Breast epithelium (tissue), 4 donors: ENCODE measurements around the gene WDR37. TPM values are rescaled to one million over a fixed set of nuclear protein-coding genes. Genes with fewer than 3 reads are reported as not detected.

Experiments
- DNase-seq, 2 donors: peaks; one replicate each; pipeline ENCODE4 v3.0.0-alpha.2; 2019; ENCODE audit warnings: low spot score in 2 of 2
- H3K27ac ChIP-seq, 2 donors: fragments of 200-600 bp; sonication (generic) in 1 of 2; one replicate each; pipeline ENCODE4 v1.5.1; 2016 to 2019; ENCODE audit warnings: mild to moderate bottlenecking in 1 of 2
- H3K27me3 ChIP-seq, 2 donors: fragments of 200-600 bp; sonication (generic) in 1 of 2; one replicate each; pipeline versions ENCODE4 v1.5.1 to v1.6.0; 2017 to 2019; ENCODE audit warnings: control low read depth in 1 of 2, mild to moderate bottlenecking in 1 of 2
- H3K36me3 ChIP-seq: fragments of 200-600 bp; one replicate; pipeline ENCODE4 v1.5.1; 2019
- H3K4me1 ChIP-seq, 2 donors: fragments of 200-600 bp; sonication (generic); one replicate each; pipeline ENCODE4 v1.5.1; 2016 to 2019; ENCODE audit warnings: control low read depth in 1 of 2
- H3K4me3 ChIP-seq, 3 donors: fragments of 200-600 bp; sonication (generic); 1 replicate in 2 of 3; 2 replicates in 1 of 3; pipeline ENCODE4 v1.5.1; 2016 to 2019; ENCODE audit warnings: mild to moderate bottlenecking in 3 of 3, moderate library complexity in 2 of 3
- H3K9me3 ChIP-seq, 2 donors: fragments of 200-600 bp; sonication (generic) in 1 of 2; one replicate each; pipeline ENCODE4 v1.5.1; 2016 to 2019; ENCODE audit warnings: control low read depth in 1 of 2
- CTCF ChIP-seq, 3 donors: fragments of 450-650 bp; IDR thresholded peaks; one replicate each; pipeline ENCODE4 v1.5.1; 2016 to 2017; ENCODE audit warnings: antibody characterized with exemption in 3 of 3, mild to moderate bottlenecking in 3 of 3, moderate library complexity in 3 of 3
- POLR2A ChIP-seq: fragments of 450-650 bp; IDR thresholded peaks from one replicate; pipeline ENCODE4 v1.6.1; 2016; ENCODE audit warnings: antibody characterized with exemption, mild to moderate bottlenecking, moderate library complexity
- POLR2AphosphoS5 ChIP-seq, 3 donors: sonication (generic); formaldehyde crosslinking; IDR thresholded peaks; one replicate each; pipeline ENCODE4 v1.6.1; 2017; ENCODE audit warnings: antibody characterized with exemption in 3 of 3
- intact Hi-C: fragments of 100-400 bp; cut with DNase I; formaldehyde crosslinking; loops from one replicate; pipeline ENCODE4 v1.15.1; 2023; ENCODE audit warnings: low total_unique reads
- total RNA-seq, 3 donors: library from RNA; depleted of rRNA; stranded (reverse); fragments of >200 nt; gene quantifications; one replicate each; pipeline ENCODE4 v1.1.0, GENCODE V29; 2016

The WDR37 gene
- total RNA-seq, 3 donors from 2014 or later = 13.9 to 18.0 (median 14.4) TPM

GRCh38 chr10:1102831-1103230 lies 46.6 kb downstream of the WDR37 start:
- no peak overlapping the region for H3K27ac ChIP-seq
- no peaks in the 10 kb centered on the region for H3K4me1 ChIP-seq
- H3K36me3 ChIP-seq = peaks cover 4% of the 10 kb centered on the region
- intact Hi-C loops = no loop called here
- DNase-seq = no peak
- no peaks in the 10 kb centered on the region for H3K27me3 ChIP-seq
- no peaks in the 10 kb centered on the region for H3K9me3 ChIP-seq
- H3K4me3 ChIP-seq = no peak overlapping the region
- no peak for TF ChIP-seq POLR2A

DNA sequence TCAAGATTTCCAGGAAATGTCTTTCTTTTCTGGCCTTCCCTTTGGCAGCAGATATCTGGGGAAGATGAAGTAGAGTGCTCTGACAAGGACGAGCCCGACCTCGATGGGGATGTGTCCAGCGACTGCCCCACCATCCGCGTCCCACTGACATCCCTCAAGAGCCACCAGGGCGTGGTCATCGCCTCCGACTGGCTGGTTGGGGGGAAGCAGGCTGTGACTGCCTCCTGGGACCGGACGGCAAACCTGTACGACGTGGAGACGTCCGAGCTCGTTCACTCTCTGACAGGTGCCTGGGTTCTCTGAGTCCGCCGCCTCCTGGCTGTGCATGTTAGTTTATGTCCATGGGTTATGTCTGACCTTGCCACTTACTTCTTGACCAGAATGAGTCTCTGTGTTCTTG lies 47.4 kb downstream of the WDR37 start:
- intact Hi-C loops = no loop called here
- peaks cover 4% of the 10 kb centered on the region for H3K36me3 ChIP-seq
- H3K27ac ChIP-seq = no peak overlapping the region
- no peak overlapping the region for H3K4me3 ChIP-seq
- no peaks in the 10 kb centered on the region for H3K4me1 ChIP-seq
- no peak for DNase-seq
- TF ChIP-seq POLR2A = no peak
- TF ChIP-seq POLR2AphosphoS5 (IDR thresholded peaks at IDR 0.05) = no peak
- TF ChIP-seq CTCF (IDR thresholded peaks at IDR 0.05) = no peak
- no peaks in the 10 kb centered on the region for H3K27me3 ChIP-seq
- no peaks in the 10 kb centered on the region for H3K9me3 ChIP-seq

DNA sequence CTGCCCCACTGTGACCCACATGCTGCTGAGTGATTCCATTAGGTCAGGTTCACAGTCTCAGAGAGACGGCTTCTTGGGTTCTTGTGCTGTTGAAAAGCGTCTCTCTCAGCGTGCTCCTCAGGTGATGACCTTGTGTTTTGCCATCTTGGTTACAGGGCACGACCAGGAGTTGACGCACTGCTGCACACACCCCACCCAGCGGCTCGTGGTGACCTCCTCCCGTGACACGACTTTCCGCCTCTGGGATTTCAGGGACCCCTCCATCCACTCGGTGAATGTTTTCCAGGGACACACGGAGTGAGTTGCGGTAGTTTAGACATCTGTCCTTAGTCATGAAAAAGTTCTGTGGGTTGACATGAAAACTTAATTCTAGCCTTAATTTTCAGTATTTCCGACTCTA lies 48.8 kb downstream of the WDR37 start:
- intact Hi-C loops = no loop called here
- no peak for DNase-seq

DNA sequence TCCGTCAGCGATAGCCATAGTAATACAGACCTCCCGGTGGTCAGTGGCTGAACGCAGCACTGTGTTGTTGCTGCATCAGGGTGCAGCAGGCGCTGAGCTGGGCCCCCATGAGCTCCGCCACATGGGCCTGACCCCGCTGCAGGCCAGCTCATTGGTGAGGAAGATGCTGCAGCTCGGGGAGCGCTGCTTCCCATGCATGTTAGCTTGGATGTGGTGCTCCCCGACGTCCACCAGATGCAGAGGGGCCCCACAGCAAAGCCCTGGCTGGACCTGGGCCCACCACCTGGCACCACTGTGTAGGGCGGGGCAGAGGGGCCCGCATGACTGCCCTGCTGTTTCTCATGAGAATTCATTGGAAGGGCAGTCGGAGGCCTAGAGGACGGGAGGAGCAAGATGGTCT lies 50.8 kb downstream of the WDR37 start:
- no peak overlapping the region for H3K27ac ChIP-seq
- peaks cover 4% of the 10 kb centered on the region for H3K36me3 ChIP-seq
- intact Hi-C loops = no loop called here

More for the DNA sequence above, 48.8 kb downstream of the WDR37 start:
- Histone ChIP-seq H3K36me3 (peaks cover 4% of the 10 kb centered on the region), H3K27me3 (no peaks in the 10 kb centered on the region), H3K9me3 (no peaks in the 10 kb centered on the region), H3K4me1 (no peaks in the 10 kb centered on the region), H3K4me3 (no peak overlapping the region), H3K27ac (no peak overlapping the region)
- TF ChIP-seq CTCF (IDR thresholded peaks at IDR 0.05) (no peak), POLR2AphosphoS5 (IDR thresholded peaks at IDR 0.05) (no peak)

GRCh38 chr10:1107679-1108078 lies 51.5 kb downstream of the WDR37 start:
- H3K36me3 ChIP-seq = peaks cover 8% of the 10 kb centered on the region
- no peaks in the 10 kb centered on the region for H3K27me3 ChIP-seq
- DNase-seq = no peak
- no peak overlapping the region for H3K4me3 ChIP-seq
- TF ChIP-seq POLR2AphosphoS5 (IDR thresholded peaks at IDR 0.05) = no peak
- TF ChIP-seq CTCF (IDR thresholded peaks at IDR 0.05) = no peak
- TF ChIP-seq POLR2A = no peak
- H3K9me3 ChIP-seq = no peaks in the 10 kb centered on the region
- no peaks in the 10 kb centered on the region for H3K4me1 ChIP-seq
- H3K27ac ChIP-seq = no peak overlapping the region
- intact Hi-C loops = no loop called here

More for the DNA sequence above, 50.8 kb downstream of the WDR37 start:
- DNase-seq = no peak
- Histone ChIP-seq H3K4me1 (no peaks in the 10 kb centered on the region), H3K27me3 (no peaks in the 10 kb centered on the region), H3K9me3 (no peaks in the 10 kb centered on the region), H3K4me3 (no peak overlapping the region)
- no peak for TF ChIP-seq CTCF (IDR thresholded peaks at IDR 0.05)
- TF ChIP-seq POLR2A = no peak
- no peak for TF ChIP-seq POLR2AphosphoS5 (IDR thresholded peaks at IDR 0.05)
